ENCODE results near the gene IFI27. TPM values are rescaled to one million over a fixed set of nuclear protein-coding genes. Genes with fewer than 3 reads are reported as not detected.

IFI27 gene
- total RNA-seq, 4 donors from 2014 or later = 88.0 to 293 (median 180) TPM

DNA sequence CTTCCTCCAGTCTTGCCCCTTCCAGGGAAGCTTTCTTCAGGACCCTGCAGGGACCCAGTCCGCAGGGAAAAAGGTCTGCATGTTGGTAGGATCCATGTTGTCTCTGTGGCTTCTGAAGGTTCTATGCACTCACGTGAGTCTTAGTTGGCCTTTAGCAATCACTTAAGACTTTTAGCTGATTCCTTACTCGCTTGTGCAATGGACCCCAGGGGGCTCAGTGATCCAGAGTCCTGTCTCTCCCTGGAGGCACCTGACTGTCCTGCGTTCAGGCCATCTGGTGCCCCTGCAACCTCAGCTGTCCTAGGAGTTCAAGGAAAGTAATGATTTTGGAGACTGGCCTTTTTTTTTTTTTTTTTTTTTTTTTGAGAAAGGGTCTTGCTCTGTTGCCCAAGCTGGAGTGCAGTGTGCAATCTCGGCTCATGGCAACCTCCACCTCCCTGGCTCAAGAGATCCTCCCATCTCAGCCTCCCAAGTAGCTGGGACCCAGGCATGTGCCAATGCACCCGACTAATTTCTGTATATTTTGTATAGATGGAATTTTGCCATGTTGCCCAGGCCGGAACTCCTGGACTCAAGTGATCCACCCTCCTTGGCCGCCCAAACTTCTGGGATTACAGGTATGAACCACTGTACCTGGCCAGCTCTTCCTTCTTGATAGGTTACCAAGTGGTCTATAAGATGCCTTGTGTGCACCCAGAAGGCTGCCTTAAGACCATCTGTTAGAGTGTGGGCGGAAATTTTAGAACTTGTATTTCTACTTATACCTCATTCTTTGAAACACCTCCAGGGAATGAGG, 14.2 kb downstream of the IFI27 start:
- Histone ChIP-seq H3K4me1 (peaks cover 0 to 14% (median 13%) of the 10 kb centered on the region in 4 donors), H3K4me3 (no peak overlapping the region), H3K27me3 (no peaks in the 10 kb centered on the region), H3K36me3 (peaks cover 0 to 10% (median 7%) of the 10 kb centered on the region in 4 donors), H3K27ac (replicated peaks in 1 of 4) (no peak overlapping the region), H3K9me3 (peaks cover 0 to 15% (median 12%) of the 10 kb centered on the region in 4 donors)
- TF ChIP-seq, protein P1, sequence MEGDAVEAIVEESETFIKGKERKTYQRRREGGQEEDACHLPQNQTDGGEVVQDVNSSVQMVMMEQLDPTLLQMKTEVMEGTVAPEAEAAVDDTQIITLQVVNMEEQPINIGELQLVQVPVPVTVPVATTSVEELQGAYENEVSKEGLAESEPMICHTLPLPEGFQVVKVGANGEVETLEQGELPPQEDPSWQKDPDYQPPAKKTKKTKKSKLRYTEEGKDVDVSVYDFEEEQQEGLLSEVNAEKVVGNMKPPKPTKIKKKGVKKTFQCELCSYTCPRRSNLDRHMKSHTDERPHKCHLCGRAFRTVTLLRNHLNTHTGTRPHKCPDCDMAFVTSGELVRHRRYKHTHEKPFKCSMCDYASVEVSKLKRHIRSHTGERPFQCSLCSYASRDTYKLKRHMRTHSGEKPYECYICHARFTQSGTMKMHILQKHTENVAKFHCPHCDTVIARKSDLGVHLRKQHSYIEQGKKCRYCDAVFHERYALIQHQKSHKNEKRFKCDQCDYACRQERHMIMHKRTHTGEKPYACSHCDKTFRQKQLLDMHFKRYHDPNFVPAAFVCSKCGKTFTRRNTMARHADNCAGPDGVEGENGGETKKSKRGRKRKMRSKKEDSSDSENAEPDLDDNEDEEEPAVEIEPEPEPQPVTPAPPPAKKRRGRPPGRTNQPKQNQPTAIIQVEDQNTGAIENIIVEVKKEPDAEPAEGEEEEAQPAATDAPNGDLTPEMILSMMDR (IDR thresholded peaks at IDR 0.05) = no peak
- TF ChIP-seq EP300 (IDR thresholded peaks at IDR 0.05) (no peak), POLR2A (IDR thresholded peaks at IDR 0.05; ENCODE audit: low read depth) (no peak), POLR2AphosphoS5 (IDR thresholded peaks at IDR 0.05) (no peak)
- DNase-seq (ENCODE audit: extremely low spot score) = peak; percentile 89
- intact Hi-C loops (cut with DNase I) = loop anchor here (5.0 kb wide), 1 partner anchor 42 kb away; the partner anchor contains the start of genes DDX24 and IFI27L1
- 91% methylated on average over 9 of the region's 9 CpGs for WGBS

DNA sequence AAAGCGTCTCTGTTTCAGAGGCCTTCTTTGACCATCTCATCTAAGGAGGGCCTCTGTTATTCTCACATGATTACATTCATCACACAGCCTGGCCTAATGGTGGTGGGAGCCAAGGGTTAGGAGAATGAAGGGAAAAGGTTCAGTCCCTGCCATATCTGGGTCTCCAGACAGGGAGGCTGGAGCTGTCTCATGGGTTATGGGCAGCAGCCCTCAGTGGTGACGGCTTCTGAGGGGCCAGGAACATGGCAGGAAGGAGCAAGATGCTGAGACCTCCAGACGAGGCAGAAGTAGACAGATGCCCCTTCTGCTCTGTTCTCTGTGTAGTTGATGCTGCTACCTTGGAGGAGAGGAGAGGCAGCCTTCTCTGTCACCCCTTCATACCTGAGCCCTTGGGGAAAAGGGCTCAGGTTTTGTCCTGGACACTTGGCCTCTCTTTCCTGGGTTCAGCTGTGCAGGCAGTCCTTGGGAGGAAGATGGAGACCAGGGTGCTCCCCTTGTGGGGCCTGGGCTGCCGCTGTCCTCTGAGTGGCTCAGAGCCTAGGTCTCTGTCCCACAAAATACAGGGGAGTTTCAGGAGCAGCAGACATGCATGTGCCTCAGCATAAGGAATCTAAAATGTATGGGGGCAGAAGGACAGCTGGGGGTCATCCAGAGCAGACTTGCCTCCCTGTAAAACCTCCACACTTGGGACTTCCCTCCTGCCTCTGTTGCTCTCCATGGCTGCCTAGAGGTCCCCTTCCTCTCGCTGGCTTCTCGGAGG, 15.3 kb downstream of the IFI27 start:
- DNase-seq (ENCODE audit: extremely low spot score) = peak; percentile 89
- H3K36me3 ChIP-seq = peaks cover 0 to 10% (median 7%) of the 10 kb centered on the region in 4 donors
- H3K9me3 ChIP-seq = peaks cover 0 to 5% (median 3%) of the 10 kb centered on the region in 4 donors
- no peak overlapping the region for H3K4me3 ChIP-seq
- WGBS = 94% methylated on average over 5 of the region's 6 CpGs
- peaks cover 5 to 22% (median 21%) of the 10 kb centered on the region in 4 donors for H3K4me1 ChIP-seq
- no peaks in the 10 kb centered on the region for H3K27me3 ChIP-seq
- no peak for TF ChIP-seq POLR2A (IDR thresholded peaks at IDR 0.05; ENCODE audit: low read depth)
- TF ChIP-seq EP300 (IDR thresholded peaks at IDR 0.05) = no peak
- no peak for TF ChIP-seq POLR2AphosphoS5 (IDR thresholded peaks at IDR 0.05)
- TF ChIP-seq, protein P1 (IDR thresholded peaks at IDR 0.05) = no peak
- H3K27ac ChIP-seq (replicated peaks in 1 of 4) = no peak overlapping the region
- intact Hi-C loops (cut with DNase I) = loop anchor here (5.0 kb wide), 1 partner anchor 44 kb away; the partner anchor contains the start of genes DDX24 and IFI27L1

DNA sequence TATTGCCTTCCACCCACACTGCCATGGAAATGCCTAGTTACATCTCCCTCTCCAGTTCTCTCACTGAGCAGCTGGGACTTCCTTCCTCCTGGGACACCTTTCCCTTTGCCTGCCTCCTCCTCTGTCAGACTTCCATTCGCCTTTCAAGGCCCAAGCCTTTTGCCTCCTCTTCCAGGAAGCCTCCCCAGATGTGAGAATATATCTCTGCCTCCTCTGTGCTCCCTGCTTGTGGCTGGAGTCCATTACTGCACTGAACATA, 15.8 kb downstream of the IFI27 start:
- peaks cover 5 to 22% (median 21%) of the 10 kb centered on the region in 4 donors for H3K4me1 ChIP-seq
- TF ChIP-seq EP300 (IDR thresholded peaks at IDR 0.05) = no peak
- no peak for TF ChIP-seq POLR2A (IDR thresholded peaks at IDR 0.05; ENCODE audit: low read depth)
- TF ChIP-seq POLR2AphosphoS5 (IDR thresholded peaks at IDR 0.05) = no peak
- TF ChIP-seq, protein P1 (IDR thresholded peaks at IDR 0.05) = no peak
- H3K36me3 ChIP-seq = peaks cover 0 to 10% (median 7%) of the 10 kb centered on the region in 4 donors
- no peaks in the 10 kb centered on the region for H3K27me3 ChIP-seq
- intact Hi-C loops (cut with DNase I) = loop anchor here (5.0 kb wide), 1 partner anchor 44 kb away; the partner anchor contains the start of genes DDX24 and IFI27L1
- peaks cover 0 to under 1% (median 0%) of the 10 kb centered on the region in 4 donors for H3K9me3 ChIP-seq
- H3K27ac ChIP-seq (replicated peaks in 1 of 4) = no peak overlapping the region
- peak; percentile 68 for DNase-seq (ENCODE audit: extremely low spot score)
- 89% methylated on average over 1 of the region's 1 CpG for WGBS
- no peak overlapping the region for H3K4me3 ChIP-seq

DNA sequence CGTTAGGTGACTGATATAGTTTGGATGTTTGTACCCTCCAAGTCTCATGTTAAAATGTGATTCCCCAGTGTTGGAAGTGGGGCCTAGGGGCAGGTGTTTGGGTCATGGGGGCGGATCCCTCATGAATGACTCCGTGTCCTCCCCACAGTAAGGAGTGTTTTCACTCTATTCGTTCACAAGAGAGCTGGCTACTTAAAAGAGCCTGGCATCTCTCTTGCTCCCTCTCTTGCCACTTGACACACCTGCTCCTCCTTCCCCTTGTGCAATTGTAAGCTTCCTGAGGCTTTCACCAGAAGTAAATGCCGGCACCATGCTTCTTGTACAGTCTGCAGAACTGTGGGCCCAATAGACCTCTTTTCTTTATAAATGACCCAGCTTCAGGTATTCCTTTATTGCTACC, 16.3 kb downstream of the IFI27 start:
- Histone ChIP-seq H3K27ac (replicated peaks in 1 of 4) (no peak overlapping the region), H3K27me3 (no peaks in the 10 kb centered on the region), H3K36me3 (peaks cover 0 to 10% (median 7%) of the 10 kb centered on the region in 4 donors), H3K4me1 (peaks cover 5 to 22% (median 21%) of the 10 kb centered on the region in 4 donors), H3K4me3 (no peak overlapping the region), H3K9me3 (no peaks in the 10 kb centered on the region)
- DNase-seq (ENCODE audit: extremely low spot score) = peak; percentile 68
- TF ChIP-seq EP300 (IDR thresholded peaks at IDR 0.05) (no peak), POLR2A (IDR thresholded peaks at IDR 0.05; ENCODE audit: low read depth) (no peak), POLR2AphosphoS5 (IDR thresholded peaks at IDR 0.05) (no peak)
- TF ChIP-seq, protein P1 (IDR thresholded peaks at IDR 0.05) = no peak
- WGBS = 95% methylated on average over 5 of the region's 5 CpGs
- intact Hi-C loops (cut with DNase I) = loop anchor here (5.0 kb wide), 1 partner anchor 44 kb away; the partner anchor contains the start of genes DDX24 and IFI27L1
